IgD-negative memory B cell (primary cell): ENCODE data around the gene TMEM209. TPM values are rescaled to one million over a fixed set of nuclear protein-coding genes. Genes with fewer than 3 reads are reported as not detected.
A peak's percentile ranks its signal among the peaks of the same experiment; 100 is the strongest.
"Not testable (repeated sequence)": the region's sequence is repeated elsewhere in the genome, so short reads cannot be mapped to it uniquely, and the experiment has no call there.

ENCODE experiments used
- H3K27ac Mint-ChIP-seq, 3 donors: one replicate each; pipeline ENCODE4 v1.8.0; 2020 to 2022; ENCODE audit warnings: mild to moderate bottlenecking in 3 of 3, mixed read lengths in 3 of 3, moderate library complexity in 1 of 3
- H3K27me3 Mint-ChIP-seq: one replicate; pipeline ENCODE4 v1.8.0; 2021; ENCODE audit warnings: mixed read lengths
- H3K36me3 Mint-ChIP-seq: one replicate; pipeline ENCODE4 v1.8.0; 2020; ENCODE audit warnings: mild to moderate bottlenecking, mixed read lengths
- H3K4me1 Mint-ChIP-seq, 3 donors: one replicate each; pipeline ENCODE4 v1.8.0; 2020 to 2022; ENCODE audit warnings: mixed read lengths in 3 of 3, mild to moderate bottlenecking in 1 of 3
- H3K4me3 Mint-ChIP-seq, 4 donors: one replicate each; pipeline ENCODE4 v1.8.0; 2020 to 2022; ENCODE audit warnings: mild to moderate bottlenecking in 4 of 4, mixed read lengths in 4 of 4, moderate library complexity in 3 of 4
- H3K9me3 Mint-ChIP-seq, 3 donors: one replicate each; pipeline ENCODE4 v1.8.0; 2020 to 2021; ENCODE audit warnings: mixed read lengths in 3 of 3, mild to moderate bottlenecking in 1 of 3
- polyA plus RNA-seq: library from polyadenylated mRNA; unstranded; fragments of 300-500 nt; fragmentation: Illumina TruSeq; gene quantifications from one replicate; pipeline ENCODE4 v1.2.3, GENCODE V29; 2021

The TMEM209 gene
- polyA plus RNA-seq, 1 donor from 2014 or later, result 39.0 TPM

- Mint-ChIP-seq H3K9me3 (no peaks in the 10 kb centered on the region), H3K4me3 (no peak overlapping the region), H3K27ac (no peak overlapping the region), H3K36me3 (peaks cover 11% of the 10 kb centered on the region), H3K4me1 (peaks cover 6 to 12% (median 7%) of the 10 kb centered on the region in 3 donors), H3K27me3 (no peaks in the 10 kb centered on the region)
Observed at GRCh38 chr7:130136579-130137167, 68.5 kb downstream of the TMEM209 start.

GRCh38 chr7:130135208-130136205 lies 69.7 kb downstream of the TMEM209 start:
- Mint-ChIP-seq H3K9me3 (no peaks in the 10 kb centered on the region), H3K27ac (no peak overlapping the region), H3K4me3 (no peak overlapping the region), H3K36me3 (peaks cover 12% of the 10 kb centered on the region), H3K27me3 (no peaks in the 10 kb centered on the region), H3K4me1 (peaks cover 2 to 10% (median 6%) of the 10 kb centered on the region in 3 donors)

GRCh38 chr7:130134726-130135125 lies 70.5 kb downstream of the TMEM209 start:
- no peaks in the 10 kb centered on the region for H3K27me3 Mint-ChIP-seq
- peaks cover 0 to 6% (median under 1%) of the 10 kb centered on the region in 3 donors for H3K4me1 Mint-ChIP-seq
- peaks cover 15% of the 10 kb centered on the region for H3K36me3 Mint-ChIP-seq
- no peaks in the 10 kb centered on the region for H3K9me3 Mint-ChIP-seq
- H3K27ac Mint-ChIP-seq, result no peak overlapping the region
- H3K4me3 Mint-ChIP-seq, result no peak overlapping the region

GRCh38 chr7:130134106-130134636 lies 71.0 kb downstream of the TMEM209 start:
- H3K4me3 Mint-ChIP-seq, result no peak overlapping the region
- H3K9me3 Mint-ChIP-seq, result no peaks in the 10 kb centered on the region
- H3K36me3 Mint-ChIP-seq, result peaks cover 17% of the 10 kb centered on the region
- peaks cover 0 to 3% (median 0%) of the 10 kb centered on the region in 3 donors for H3K4me1 Mint-ChIP-seq
- no peak overlapping the region for H3K27ac Mint-ChIP-seq
- H3K27me3 Mint-ChIP-seq, result no peaks in the 10 kb centered on the region

- Mint-ChIP-seq H3K4me3 (no peak overlapping the region), H3K9me3 (no peaks in the 10 kb centered on the region), H3K27ac (no peak overlapping the region), H3K4me1 (no peaks in the 10 kb centered on the region), H3K36me3 (peaks cover 18% of the 10 kb centered on the region), H3K27me3 (no peaks in the 10 kb centered on the region)
Observed at GRCh38 chr7:130133029-130133782, 72.0 kb downstream of the TMEM209 start.

GRCh38 chr7:130131964-130132875 lies 73.0 kb downstream of the TMEM209 start:
- H3K9me3 Mint-ChIP-seq, result no peaks in the 10 kb centered on the region
- H3K27me3 Mint-ChIP-seq, result no peaks in the 10 kb centered on the region
- peaks cover 18% of the 10 kb centered on the region for H3K36me3 Mint-ChIP-seq
- H3K27ac Mint-ChIP-seq, result no peak overlapping the region
- H3K4me3 Mint-ChIP-seq, result peak overlapping the region in 1 of 4 donors; percentile 70
- no peaks in the 10 kb centered on the region for H3K4me1 Mint-ChIP-seq

GRCh38 chr7:130131191-130131834 lies 73.9 kb downstream of the TMEM209 start:
- Mint-ChIP-seq H3K9me3 (no peaks in the 10 kb centered on the region), H3K27ac (no peak overlapping the region), H3K4me1 (no peaks in the 10 kb centered on the region), H3K36me3 (peaks cover 15% of the 10 kb centered on the region), H3K27me3 (no peaks in the 10 kb centered on the region), H3K4me3 (no peak overlapping the region)

- peaks cover 10% of the 10 kb centered on the region for H3K36me3 Mint-ChIP-seq
- H3K4me3 Mint-ChIP-seq, result no peak overlapping the region
- no peaks in the 10 kb centered on the region for H3K4me1 Mint-ChIP-seq
- no peaks in the 10 kb centered on the region for H3K27me3 Mint-ChIP-seq
- no peaks in the 10 kb centered on the region for H3K9me3 Mint-ChIP-seq
- H3K27ac Mint-ChIP-seq, result no peak overlapping the region
Observed at GRCh38 chr7:130129011-130129411, 76.2 kb downstream of the TMEM209 start.

GRCh38 chr7:130127821-130128317 lies 77.3 kb downstream of the TMEM209 start:
- Mint-ChIP-seq H3K36me3 (peaks cover 7% of the 10 kb centered on the region), H3K27ac (peak overlapping the region in 1 of 3 donors; percentile 74), H3K9me3 (no peaks in the 10 kb centered on the region)

GRCh38 chr7:130127404-130127803 lies 77.8 kb downstream of the TMEM209 start:
- H3K9me3 Mint-ChIP-seq, result no peaks in the 10 kb centered on the region
- no peaks in the 10 kb centered on the region for H3K27me3 Mint-ChIP-seq
- H3K4me3 Mint-ChIP-seq, result no peak overlapping the region
- H3K36me3 Mint-ChIP-seq, result peaks cover 7% of the 10 kb centered on the region
- no peaks in the 10 kb centered on the region for H3K4me1 Mint-ChIP-seq
- peak overlapping the region in 1 of 3 donors; percentile 74 for H3K27ac Mint-ChIP-seq

More at GRCh38 chr7:130127821-130128317, 77.3 kb downstream of the TMEM209 start:
- Mint-ChIP-seq H3K27me3 (no peaks in the 10 kb centered on the region), H3K4me1 (no peaks in the 10 kb centered on the region), H3K4me3 (no peak overlapping the region)

- H3K27ac Mint-ChIP-seq, H3K4me1 Mint-ChIP-seq, H3K9me3 Mint-ChIP-seq, H3K4me3 Mint-ChIP-seq, H3K27me3 Mint-ChIP-seq: not testable (repeated sequence)
- H3K36me3 Mint-ChIP-seq, result peaks cover 13% of the 10 kb centered on the region
Observed at GRCh38 chr7:130126840-130127239, 78.4 kb downstream of the TMEM209 start.

- Mint-ChIP-seq H3K4me1 (peaks cover 0 to 2% (median 2%) of the 10 kb centered on the region in 3 donors), H3K4me3 (no peak overlapping the region), H3K27me3 (no peaks in the 10 kb centered on the region), H3K36me3 (peaks cover 12% of the 10 kb centered on the region), H3K9me3 (no peaks in the 10 kb centered on the region), H3K27ac (no peak overlapping the region)
Observed at GRCh38 chr7:130124711-130125110, 80.5 kb downstream of the TMEM209 start.

- Mint-ChIP-seq H3K27me3 (no peaks in the 10 kb centered on the region), H3K9me3 (no peaks in the 10 kb centered on the region), H3K4me1 (peaks cover 2 to 3% (median 2%) of the 10 kb centered on the region in 3 donors), H3K27ac (no peak overlapping the region), H3K36me3 (peaks cover 9% of the 10 kb centered on the region), H3K4me3 (no peak overlapping the region)
Observed at GRCh38 chr7:130123501-130123900, 81.7 kb downstream of the TMEM209 start.
